Smooth muscle cell (in vitro differentiated cells): ENCODE measurements around the gene CITED4. TPM values are rescaled to one million over a fixed set of nuclear protein-coding genes. Genes with fewer than 3 reads are reported as not detected.

Source experiments
- DNase-seq: peaks from one replicate; lab custom pipeline; 2025; ENCODE audit not compliant: unreplicated experiment; lab: John Stamatoyannopoulos, UW
- H2AFZ ChIP-seq: fragments of 200-600 bp; sonication (generic); 2 replicates; pipeline ENCODE4 v1.6.0; 2016; ENCODE audit warnings: antibody characterized with exemption, low read depth, mild to moderate bottlenecking
- H3F3A ChIP-seq: fragments of 200-600 bp; sonication (generic); 2 replicates; pipeline ENCODE4 v1.6.0; 2017; ENCODE audit warnings: antibody characterized with exemption, low read depth
- H3K27ac ChIP-seq: fragments of 200-600 bp; sonication (generic); 2 replicates; pipeline ENCODE4 v1.5.1; 2016; ENCODE audit warnings: low read depth, mild to moderate bottlenecking
- H3K27me3 ChIP-seq: fragments of 200-600 bp; sonication (generic); 2 replicates; pipeline ENCODE4 v1.6.1; 2016; ENCODE audit warnings: low read depth, mild to moderate bottlenecking
- H3K36me3 ChIP-seq: fragments of 200-600 bp; sonication (generic); 2 replicates; pipeline ENCODE4 v1.5.1; 2016; ENCODE audit warnings: low read depth
- H3K4me1 ChIP-seq: fragments of 200-600 bp; sonication (generic); 2 replicates; pipeline ENCODE4 v1.5.1; 2016; ENCODE audit warnings: low read depth
- H3K4me2 ChIP-seq: fragments of 200-600 bp; sonication (generic); 2 replicates; pipeline ENCODE4 v1.6.0; 2016; ENCODE audit warnings: mild to moderate bottlenecking
- H3K4me3 ChIP-seq: fragments of 200-600 bp; sonication (generic); 2 replicates; pipeline ENCODE4 v1.5.1; 2016; ENCODE audit warnings: mild to moderate bottlenecking
- H3K79me2 ChIP-seq: fragments of 200-600 bp; sonication (generic); 2 replicates; pipeline ENCODE4 v1.6.0; 2016; ENCODE audit warnings: low read depth, mild to moderate bottlenecking
- H3K9ac ChIP-seq: fragments of 200-600 bp; sonication (generic); 2 replicates; pipeline ENCODE4 v1.6.0; 2016; ENCODE audit warnings: low read depth
- H3K9me3 ChIP-seq: fragments of 200-600 bp; sonication (generic); replicated peaks from 2 replicates; pipeline ENCODE4 v1.5.1; 2016; ENCODE audit warnings: low read depth
- H4K20me1 ChIP-seq: fragments of 200-600 bp; sonication (generic); 2 replicates; pipeline ENCODE4 v1.6.0; 2016; ENCODE audit warnings: low read depth
- WGBS: methylation state at CpG from one replicate; pipeline ENCODE4 v1.1.7; 2016; ENCODE audit warnings: low lambda C conversion rate; 5-methylcytosine and 5-hydroxymethylcytosine counted together
- polyA plus RNA-seq: library from polyadenylated mRNA; unstranded; fragments of >200 nt; fragmentation: Nextera tagmentation; extraction: Ambion mirVana; gene quantifications from 2 replicates; pipeline ENCODE4 v1.2.1, GENCODE V29; 2016
- total RNA-seq: library from RNA; depleted of rRNA; stranded (reverse); fragments of >200 nt; gene quantifications from 2 replicates; pipeline ENCODE4 v1.2.3, GENCODE V29; 2014
- TF ChIP-seq, protein P1 (sequence below): fragments of 200-600 bp; sonication (generic); IDR thresholded peaks from 2 replicates; pipeline ENCODE4 v1.5.1; 2017; ENCODE audit warnings: borderline replicate concordance, mild to moderate bottlenecking, antibody characterized with exemption; ENCODE audit not compliant: insufficient read depth, poor library complexity, severe bottlenecking

The CITED4 gene
- total and polyA plus RNA-seq, 2 experiments from 2014 or later: 5.5 to 10.7 TPM

DNA sequence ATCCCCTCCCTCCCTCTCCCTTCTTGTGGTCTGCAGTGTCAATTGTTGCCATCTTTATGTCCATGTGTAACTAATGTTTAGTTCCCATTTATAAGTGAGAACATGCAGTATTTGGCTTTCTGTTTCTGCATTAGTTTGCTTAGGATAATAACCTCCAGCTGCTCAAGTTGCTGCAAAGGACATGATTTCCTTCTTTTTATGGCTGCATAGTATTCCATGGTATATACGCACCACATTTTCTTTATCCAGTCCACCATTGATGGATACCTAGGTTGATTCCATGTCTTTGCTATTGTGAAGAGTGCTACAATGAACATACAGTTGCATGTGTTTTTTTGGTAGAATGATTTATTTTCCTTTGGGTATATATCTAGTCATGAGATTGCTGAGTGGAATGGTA lies 16.3 kb downstream of the CITED4 start:
- H3K4me1 ChIP-seq: no peaks in the 10 kb centered on the region
- DNase-seq: no peak
- no peaks in the 10 kb centered on the region for H3K36me3 ChIP-seq
- H3K4me3 ChIP-seq: no peak overlapping the region
- no peak overlapping the region for H3K4me2 ChIP-seq
- no peaks in the 10 kb centered on the region for H3K27me3 ChIP-seq
- H3K27ac ChIP-seq: no peak overlapping the region
- no peaks in the 10 kb centered on the region for H3K9me3 ChIP-seq
- WGBS: 97% methylated on average over 1 of the region's 1 CpG
- H3K9ac ChIP-seq: no peak overlapping the region
- H3F3A ChIP-seq: no peaks in the 10 kb centered on the region
- TF ChIP-seq, protein P1, sequence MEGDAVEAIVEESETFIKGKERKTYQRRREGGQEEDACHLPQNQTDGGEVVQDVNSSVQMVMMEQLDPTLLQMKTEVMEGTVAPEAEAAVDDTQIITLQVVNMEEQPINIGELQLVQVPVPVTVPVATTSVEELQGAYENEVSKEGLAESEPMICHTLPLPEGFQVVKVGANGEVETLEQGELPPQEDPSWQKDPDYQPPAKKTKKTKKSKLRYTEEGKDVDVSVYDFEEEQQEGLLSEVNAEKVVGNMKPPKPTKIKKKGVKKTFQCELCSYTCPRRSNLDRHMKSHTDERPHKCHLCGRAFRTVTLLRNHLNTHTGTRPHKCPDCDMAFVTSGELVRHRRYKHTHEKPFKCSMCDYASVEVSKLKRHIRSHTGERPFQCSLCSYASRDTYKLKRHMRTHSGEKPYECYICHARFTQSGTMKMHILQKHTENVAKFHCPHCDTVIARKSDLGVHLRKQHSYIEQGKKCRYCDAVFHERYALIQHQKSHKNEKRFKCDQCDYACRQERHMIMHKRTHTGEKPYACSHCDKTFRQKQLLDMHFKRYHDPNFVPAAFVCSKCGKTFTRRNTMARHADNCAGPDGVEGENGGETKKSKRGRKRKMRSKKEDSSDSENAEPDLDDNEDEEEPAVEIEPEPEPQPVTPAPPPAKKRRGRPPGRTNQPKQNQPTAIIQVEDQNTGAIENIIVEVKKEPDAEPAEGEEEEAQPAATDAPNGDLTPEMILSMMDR: no peak
- H4K20me1 ChIP-seq: no peaks in the 10 kb centered on the region
- no peak overlapping the region for H2AFZ ChIP-seq
- H3K79me2 ChIP-seq: no peaks in the 10 kb centered on the region

GRCh38 chr1:40844887-40845878 lies 17.0 kb downstream of the CITED4 start:
- Histone ChIP-seq H3K4me3 (no peak overlapping the region), H4K20me1 (no peaks in the 10 kb centered on the region), H3K36me3 (no peaks in the 10 kb centered on the region), H3F3A (no peaks in the 10 kb centered on the region), H3K4me1 (no peaks in the 10 kb centered on the region), H3K9me3 (no peaks in the 10 kb centered on the region), H3K79me2 (no peaks in the 10 kb centered on the region), H3K27me3 (no peaks in the 10 kb centered on the region), H3K27ac (no peak overlapping the region), H3K4me2 (no peak overlapping the region), H2AFZ (no peak overlapping the region), H3K9ac (no peak overlapping the region)
- TF ChIP-seq, protein P1: no peak
- WGBS: 83% methylated on average over 9 of the region's 9 CpGs
- no peak for DNase-seq

- Histone ChIP-seq H3K36me3 (no peaks in the 10 kb centered on the region), H3F3A (no peaks in the 10 kb centered on the region), H3K27me3 (no peaks in the 10 kb centered on the region), H3K79me2 (no peaks in the 10 kb centered on the region), H3K4me3 (no peak overlapping the region), H4K20me1 (no peaks in the 10 kb centered on the region), H3K9me3 (no peaks in the 10 kb centered on the region), H3K4me1 (no peaks in the 10 kb centered on the region), H3K4me2 (no peak overlapping the region), H2AFZ (no peak overlapping the region), H3K27ac (no peak overlapping the region), H3K9ac (no peak overlapping the region)
- 75% methylated on average over 5 of the region's 5 CpGs for WGBS
- TF ChIP-seq, protein P1: no peak
- no peak for DNase-seq
These were observed 18.1 kb downstream of the CITED4 start for GRCh38 chr1:40844079-40844478.

DNA sequence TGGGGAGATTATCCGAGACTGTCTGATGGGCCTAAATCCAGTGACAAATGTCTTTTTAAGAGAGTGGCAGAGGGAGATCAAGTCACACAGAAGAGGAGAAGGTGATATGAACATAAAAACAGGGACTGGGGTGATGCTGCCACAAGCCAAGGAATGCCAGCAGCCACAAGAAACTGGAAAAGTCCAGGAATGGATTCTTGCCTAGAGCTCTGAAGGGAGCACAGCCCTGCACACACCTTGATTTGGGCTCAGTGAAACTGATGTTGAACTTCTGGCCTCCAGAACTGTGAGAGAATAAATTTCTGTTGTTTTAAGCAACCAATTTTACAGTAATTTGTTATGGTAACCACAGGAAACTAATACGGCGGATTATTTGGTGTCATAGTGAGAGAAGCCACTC lies 19.5 kb downstream of the CITED4 start:
- Histone ChIP-seq H3K9me3 (no peaks in the 10 kb centered on the region), H3F3A (no peaks in the 10 kb centered on the region), H3K27ac (no peak overlapping the region), H3K9ac (no peak overlapping the region), H3K27me3 (no peaks in the 10 kb centered on the region), H4K20me1 (no peaks in the 10 kb centered on the region), H3K4me1 (no peaks in the 10 kb centered on the region), H2AFZ (no peak overlapping the region), H3K4me2 (no peak overlapping the region), H3K36me3 (no peaks in the 10 kb centered on the region), H3K4me3 (no peak overlapping the region), H3K79me2 (no peaks in the 10 kb centered on the region)
- no peak for DNase-seq
- TF ChIP-seq, protein P1: no peak
- 98% methylated on average over 3 of the region's 3 CpGs for WGBS
